Body of pancreas (tissue), 4 donors: ENCODE measurements around the gene CCDC181.

Experiments used
- POLR2A ChIP-seq, 3 donors: fragments of 450-650 bp; IDR thresholded peaks; one replicate each; pipeline ENCODE4 v1.6.1; 2016; ENCODE audit warnings: antibody characterized with exemption in 3 of 3, mild to moderate bottlenecking in 2 of 3
- TF ChIP-seq, protein P1 (sequence below), 7 experiments: fragments of 450-650 bp in 4 of 7; fragments of 200-600 bp in 3 of 7; sonication (generic) in 3 of 7; IDR thresholded peaks; one replicate each; pipeline ENCODE4 v1.5.1; 2016 to 2019; ENCODE audit warnings: antibody characterized with exemption in 7 of 7

GRCh38 chr1:169443923-169444322 lies 16.6 kb upstream of the CCDC181 start:
- TF ChIP-seq, protein P1, sequence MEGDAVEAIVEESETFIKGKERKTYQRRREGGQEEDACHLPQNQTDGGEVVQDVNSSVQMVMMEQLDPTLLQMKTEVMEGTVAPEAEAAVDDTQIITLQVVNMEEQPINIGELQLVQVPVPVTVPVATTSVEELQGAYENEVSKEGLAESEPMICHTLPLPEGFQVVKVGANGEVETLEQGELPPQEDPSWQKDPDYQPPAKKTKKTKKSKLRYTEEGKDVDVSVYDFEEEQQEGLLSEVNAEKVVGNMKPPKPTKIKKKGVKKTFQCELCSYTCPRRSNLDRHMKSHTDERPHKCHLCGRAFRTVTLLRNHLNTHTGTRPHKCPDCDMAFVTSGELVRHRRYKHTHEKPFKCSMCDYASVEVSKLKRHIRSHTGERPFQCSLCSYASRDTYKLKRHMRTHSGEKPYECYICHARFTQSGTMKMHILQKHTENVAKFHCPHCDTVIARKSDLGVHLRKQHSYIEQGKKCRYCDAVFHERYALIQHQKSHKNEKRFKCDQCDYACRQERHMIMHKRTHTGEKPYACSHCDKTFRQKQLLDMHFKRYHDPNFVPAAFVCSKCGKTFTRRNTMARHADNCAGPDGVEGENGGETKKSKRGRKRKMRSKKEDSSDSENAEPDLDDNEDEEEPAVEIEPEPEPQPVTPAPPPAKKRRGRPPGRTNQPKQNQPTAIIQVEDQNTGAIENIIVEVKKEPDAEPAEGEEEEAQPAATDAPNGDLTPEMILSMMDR (IDR thresholded peaks at IDR 0.05), result no peak
- TF ChIP-seq POLR2A (IDR thresholded peaks at IDR 0.05), result no peak
